HG02852 (cell line): Measurements from ENCODE around the gene MSLN.

Source experiments
- ATAC-seq: cut with Tn5 transposase; IDR thresholded peaks from one replicate; pipeline ENCODE4 v1.9.1; 2021; ENCODE audit warnings: mild to moderate bottlenecking, moderate library complexity; ENCODE audit not compliant: unreplicated experiment

The MSLN gene

GRCh38 chr16:722835-723633 is 37.5 kb upstream of the MSLN start:
- ATAC-seq = no peak

DNA sequence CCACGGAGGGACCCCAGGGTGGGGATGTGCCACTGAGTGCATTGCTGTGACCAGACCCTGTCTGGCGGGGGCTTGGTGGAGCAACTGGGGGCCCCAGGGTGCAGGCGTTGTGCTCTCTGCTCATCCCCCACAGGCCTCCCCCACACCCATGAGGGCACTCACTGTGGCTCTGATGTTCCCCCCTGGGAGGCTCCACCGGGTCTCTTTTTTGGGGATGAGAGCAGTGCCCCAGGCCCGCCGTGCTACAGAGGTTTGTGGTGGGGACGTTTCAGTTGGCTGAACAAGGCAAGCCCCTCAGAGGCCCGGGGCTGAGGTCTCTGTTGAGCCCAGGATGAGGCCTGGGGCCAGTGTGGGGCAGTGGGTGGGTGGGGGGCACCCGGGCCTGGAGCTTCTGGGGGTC is 36.8 kb upstream of the MSLN start:
- no peak for ATAC-seq

- no peak for ATAC-seq
Observed at GRCh38 chr16:724188-725040, 36.1 kb upstream of the MSLN start.

GRCh38 chr16:725041-725376 is 35.5 kb upstream of the MSLN start:
- ATAC-seq = no peak

DNA sequence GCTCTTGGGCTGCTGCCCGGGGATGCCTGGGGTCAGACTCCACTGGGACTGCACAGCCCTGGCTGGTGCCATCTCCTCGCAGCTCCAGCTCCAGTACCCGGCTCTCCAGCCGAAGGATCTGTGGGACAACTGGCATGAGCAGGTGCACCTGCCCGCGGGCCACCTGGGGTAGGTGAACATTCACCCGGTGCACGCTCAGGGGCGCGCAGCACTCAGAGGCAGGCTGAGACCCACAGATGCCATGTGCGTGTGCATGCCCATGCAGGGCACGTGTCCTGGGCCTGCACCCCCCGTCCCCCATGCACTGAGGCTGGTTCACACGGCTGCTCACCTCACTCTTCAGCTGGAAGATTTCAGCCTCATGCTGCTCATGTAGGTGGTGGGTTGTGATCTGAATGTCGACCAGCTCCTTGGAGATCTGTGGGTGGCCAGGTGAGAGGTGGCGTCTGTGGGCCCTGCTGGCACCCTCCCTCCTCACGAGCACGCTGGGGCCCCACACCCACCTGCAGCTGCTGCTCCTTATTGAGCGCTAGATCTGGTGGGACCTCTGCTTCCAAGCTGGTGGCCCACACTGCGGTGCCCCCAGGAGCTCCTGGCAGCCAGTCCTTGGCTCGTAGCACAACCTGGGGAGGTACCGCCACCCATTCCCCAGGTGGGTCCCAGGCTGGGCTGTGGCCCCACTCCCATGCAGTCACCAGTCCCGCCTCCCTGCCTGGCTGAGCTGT is 34.9 kb upstream of the MSLN start:
- no peak for ATAC-seq

GRCh38 chr16:726188-726437 is 34.4 kb upstream of the MSLN start:
- ATAC-seq = no peak

DNA sequence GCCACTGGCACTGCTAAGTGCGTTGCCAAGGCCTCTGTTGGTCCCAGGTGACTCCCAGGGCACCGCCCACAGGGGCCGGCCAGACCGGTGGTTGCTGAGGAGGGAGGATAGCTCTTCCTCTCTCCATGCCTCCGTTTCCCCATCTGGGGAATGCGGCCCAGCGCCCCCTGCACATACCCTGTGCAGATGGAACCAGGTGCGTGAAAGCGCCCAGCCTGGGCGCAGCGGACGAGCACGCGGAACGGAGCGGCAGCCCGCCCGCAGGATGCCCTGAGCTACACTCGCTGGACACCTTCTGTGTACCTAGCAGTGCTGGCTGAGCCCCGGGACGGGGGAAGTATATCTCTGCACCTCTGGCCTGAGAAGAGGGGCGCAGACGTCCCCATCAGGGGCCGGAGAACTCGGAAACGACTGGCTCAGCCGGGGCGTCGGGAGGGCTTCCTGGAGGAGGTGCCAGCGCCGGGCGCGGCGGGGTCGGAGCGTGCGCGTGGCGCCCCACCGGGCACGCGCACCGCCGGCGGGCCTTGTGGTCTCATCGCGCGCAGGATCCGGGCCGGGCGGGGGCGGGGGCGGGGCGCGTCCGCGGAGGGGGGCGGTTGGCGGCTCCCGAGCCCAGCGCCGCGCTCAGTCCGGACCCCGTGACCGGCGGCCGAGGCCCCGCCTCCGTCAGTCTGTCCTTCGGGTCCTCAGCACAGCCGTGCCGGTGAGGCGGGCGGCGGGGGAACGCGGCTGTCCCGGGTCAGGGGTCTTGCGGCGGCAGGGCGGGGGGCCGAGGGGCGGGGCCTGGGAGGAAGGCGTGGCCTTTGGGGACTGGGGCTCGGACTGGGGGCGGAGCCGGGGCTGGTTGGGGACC is 33.9 kb upstream of the MSLN start, which contains the start of the genes CCDC78 and HAGHL:
Gene CCDC78, minus strand, starts transcription at position 6 of the 853 bp plus-strand sequence. CDS start 76 bp downstream, outside the sequence.
Gene HAGHL, plus strand, starts transcription at position 669 of the 853 bp plus-strand sequence. CDS start 404 bp downstream, outside the sequence.
- ATAC-seq = no peak

- no peak for ATAC-seq
Observed at GRCh38 chr16:727291-727977, 33.1 kb upstream of the MSLN start.

- ATAC-seq = no peak
Observed at GRCh38 chr16:728131-728889, 32.2 kb upstream of the MSLN start.

- no peak for ATAC-seq
Observed at GRCh38 chr16:728890-729744, 31.4 kb upstream of the MSLN start.

GRCh38 chr16:729768-730665 is 30.5 kb upstream of the MSLN start:
- no peak for ATAC-seq

GRCh38 chr16:730666-731509 is 29.6 kb upstream of the MSLN start:
- ATAC-seq = no peak

DNA sequence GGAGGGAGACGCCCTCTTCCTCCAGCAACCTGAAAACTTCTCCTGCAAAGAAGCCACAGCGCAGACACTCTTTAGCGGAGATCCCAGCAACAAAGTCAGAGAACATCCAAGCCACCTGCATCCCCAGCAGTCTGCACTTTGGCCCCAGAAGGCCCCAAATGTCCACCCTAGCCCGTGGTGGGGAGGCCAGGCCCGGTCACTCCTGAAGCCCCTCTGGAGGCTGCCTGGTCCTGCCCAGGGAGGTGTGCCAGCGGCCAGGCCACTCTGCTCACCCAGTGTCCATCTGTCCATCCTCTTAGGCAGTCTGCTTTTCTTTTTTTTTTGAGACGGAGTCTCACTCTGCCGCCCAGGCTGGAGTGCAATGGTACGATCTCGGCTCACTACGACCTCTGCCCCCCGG is 28.2 kb upstream of the MSLN start:
- ATAC-seq = no peak

GRCh38 chr16:732936-733335 is 27.6 kb upstream of the MSLN start:
- ATAC-seq = no peak

- no peak for ATAC-seq
Observed at GRCh38 chr16:733382-734207, 26.9 kb upstream of the MSLN start.
